Measurements from ENCODE around the gene EHMT2.

The EHMT2 gene

GRCh38 chr6:31945154-31945506, 47.6 kb upstream of the EHMT2 start:
- no peak overlapping the region for H3K9ac ChIP-seq (ENCODE audit: low read length)
- no peak overlapping the region for H2BK12ac ChIP-seq (ENCODE audit: low read length)
- no peak overlapping the region for H2AK5ac ChIP-seq (ENCODE audit: low read length)
- H2AFZ ChIP-seq (ENCODE audit: insufficient read depth, low read length, poor library complexity) = no peak overlapping the region
- no peak overlapping the region for H2BK120ac ChIP-seq (ENCODE audit: insufficient read depth, low read length, poor library complexity)
- no peaks in the 10 kb centered on the region for H3K27me3 ChIP-seq (ENCODE audit: insufficient read depth, low read length)
- no peak overlapping the region for H3K27ac ChIP-seq (ENCODE audit: low read depth, low read length)
- no peak overlapping the region for H4K12ac ChIP-seq (ENCODE audit: low read depth, low read length)
- no CpG with 5 or more reads among the region's 9 CpGs for WGBS (ENCODE audit: extremely low coverage, insufficient coverage, insufficient read length)
- H3K4me3 ChIP-seq (ENCODE audit: low read depth, low read length) = no peak overlapping the region
- no peak overlapping the region for H3K14ac ChIP-seq (ENCODE audit: low read length)
- H3K4me2 ChIP-seq (ENCODE audit: low read length) = no peak overlapping the region
- peaks cover 0 to under 1% of the 10 kb centered on the region in 2 experiments for H3K36me3 ChIP-seq (ENCODE audit: control insufficient read depth in 1 of 2, insufficient read depth in 2 of 2, low read length in 2 of 2)
- no peak overlapping the region for H4K8ac ChIP-seq (ENCODE audit: low read depth, low read length)
- no peak for DNase-seq
- H3K79me1 ChIP-seq (ENCODE audit: low read length) = peaks cover 4% of the 10 kb centered on the region
- no peak overlapping the region for H3K18ac ChIP-seq (ENCODE audit: low read length)
- no peak overlapping the region for H2BK5ac ChIP-seq (ENCODE audit: low read depth, low read length, poor library complexity)
- H3K4me1 ChIP-seq (ENCODE audit: control insufficient read depth in 1 of 2, insufficient read depth in 2 of 2, low read length in 2 of 2) = peaks cover 0 to 2% of the 10 kb centered on the region in 2 experiments
- H3K9me3 ChIP-seq (ENCODE audit: insufficient read depth, low read depth, low read length) = peaks cover 8% of the 10 kb centered on the region
- no peak overlapping the region for H3K4ac ChIP-seq (ENCODE audit: low read depth, low read length)
- no peak overlapping the region for H3K23ac ChIP-seq (ENCODE audit: low read length)
- no peak overlapping the region for H4K91ac ChIP-seq (ENCODE audit: low read depth, low read length)
- H3K79me2 ChIP-seq (ENCODE audit: control insufficient read depth, insufficient read depth, low read length, poor library complexity) = no peaks in the 10 kb centered on the region

- Histone ChIP-seq H2BK120ac (ENCODE audit: insufficient read depth, low read length, poor library complexity) (no peak overlapping the region), H3K9me3 (ENCODE audit: insufficient read depth, low read depth, low read length) (peaks cover 8% of the 10 kb centered on the region), H3K4me2 (ENCODE audit: low read length) (no peak overlapping the region), H3K36me3 (ENCODE audit: control insufficient read depth in 1 of 2, insufficient read depth in 2 of 2, low read length in 2 of 2) (no peaks in the 10 kb centered on the region), H3K27ac (ENCODE audit: low read depth, low read length) (no peak overlapping the region), H4K8ac (ENCODE audit: low read depth, low read length) (no peak overlapping the region), H3K23ac (ENCODE audit: low read length) (no peak overlapping the region), H3K4ac (ENCODE audit: low read depth, low read length) (no peak overlapping the region), H2AK5ac (ENCODE audit: low read length) (no peak overlapping the region), H3K18ac (ENCODE audit: low read length) (no peak overlapping the region), H3K27me3 (ENCODE audit: insufficient read depth, low read length) (no peaks in the 10 kb centered on the region), H4K12ac (ENCODE audit: low read depth, low read length) (no peak overlapping the region), H3K79me1 (ENCODE audit: low read length) (peaks cover 4% of the 10 kb centered on the region), H3K14ac (ENCODE audit: low read length) (no peak overlapping the region), H4K91ac (ENCODE audit: low read depth, low read length) (no peak overlapping the region), H2AFZ (ENCODE audit: insufficient read depth, low read length, poor library complexity) (no peak overlapping the region), H3K4me3 (ENCODE audit: low read depth, low read length) (no peak overlapping the region), H3K9ac (ENCODE audit: low read length) (no peak overlapping the region), H2BK5ac (ENCODE audit: low read depth, low read length, poor library complexity) (no peak overlapping the region), H3K4me1 (ENCODE audit: control insufficient read depth in 1 of 2, insufficient read depth in 2 of 2, low read length in 2 of 2) (peaks cover 0 to 2% of the 10 kb centered on the region in 2 experiments), H3K79me2 (ENCODE audit: control insufficient read depth, insufficient read depth, low read length, poor library complexity) (no peaks in the 10 kb centered on the region), H2BK12ac (ENCODE audit: low read length) (no peak overlapping the region)
- no CpG with 5 or more reads among the region's 3 CpGs for WGBS (ENCODE audit: extremely low coverage, insufficient coverage, insufficient read length)
- DNase-seq = no peak
Observed at GRCh38 chr6:31943742-31944141, 46.2 kb upstream of the EHMT2 start.

- H3K36me3 ChIP-seq (ENCODE audit: control insufficient read depth in 1 of 2, insufficient read depth in 2 of 2, low read length in 2 of 2) = no peaks in the 10 kb centered on the region
- no peak overlapping the region for H3K4me2 ChIP-seq (ENCODE audit: low read length)
- H3K4ac ChIP-seq (ENCODE audit: low read depth, low read length) = no peak overlapping the region
- no peak overlapping the region for H3K23ac ChIP-seq (ENCODE audit: low read length)
- H4K12ac ChIP-seq (ENCODE audit: low read depth, low read length) = no peak overlapping the region
- H3K14ac ChIP-seq (ENCODE audit: low read length) = no peak overlapping the region
- no peaks in the 10 kb centered on the region for H3K79me2 ChIP-seq (ENCODE audit: control insufficient read depth, insufficient read depth, low read length, poor library complexity)
- H2BK120ac ChIP-seq (ENCODE audit: insufficient read depth, low read length, poor library complexity) = no peak overlapping the region
- no peak overlapping the region for H3K4me3 ChIP-seq (ENCODE audit: low read depth, low read length)
- no peaks in the 10 kb centered on the region for H3K27me3 ChIP-seq (ENCODE audit: insufficient read depth, low read length)
- no peak for DNase-seq
- peaks cover 7% of the 10 kb centered on the region for H3K9me3 ChIP-seq (ENCODE audit: insufficient read depth, low read depth, low read length)
- H4K8ac ChIP-seq (ENCODE audit: low read depth, low read length) = no peak overlapping the region
- H2BK12ac ChIP-seq (ENCODE audit: low read length) = no peak overlapping the region
- no peaks in the 10 kb centered on the region for H3K79me1 ChIP-seq (ENCODE audit: low read length)
- H4K91ac ChIP-seq (ENCODE audit: low read depth, low read length) = no peak overlapping the region
- no peak overlapping the region for H2AFZ ChIP-seq (ENCODE audit: insufficient read depth, low read length, poor library complexity)
- no peak overlapping the region for H3K18ac ChIP-seq (ENCODE audit: low read length)
- H3K4me1 ChIP-seq (ENCODE audit: control insufficient read depth in 1 of 2, insufficient read depth in 2 of 2, low read length in 2 of 2) = no peaks in the 10 kb centered on the region
- H3K9ac ChIP-seq (ENCODE audit: low read length) = no peak overlapping the region
- no peak overlapping the region for H2BK5ac ChIP-seq (ENCODE audit: low read depth, low read length, poor library complexity)
- H2AK5ac ChIP-seq (ENCODE audit: low read length) = no peak overlapping the region
- no peak overlapping the region for H3K27ac ChIP-seq (ENCODE audit: low read depth, low read length)
- WGBS (ENCODE audit: extremely low coverage, insufficient coverage, insufficient read length) = no CpG with 5 or more reads among the region's 6 CpGs
Observed at GRCh38 chr6:31940256-31940664, 42.8 kb upstream of the EHMT2 start.

GRCh38 chr6:31935823-31936222, 38.3 kb upstream of the EHMT2 start:
- Histone ChIP-seq H3K27ac (ENCODE audit: low read depth, low read length) (no peak overlapping the region), H3K14ac (ENCODE audit: low read length) (no peak overlapping the region), H3K9me3 (ENCODE audit: insufficient read depth, low read depth, low read length) (no peaks in the 10 kb centered on the region), H3K79me2 (ENCODE audit: control insufficient read depth, insufficient read depth, low read length, poor library complexity) (no peaks in the 10 kb centered on the region), H4K12ac (ENCODE audit: low read depth, low read length) (no peak overlapping the region), H2BK12ac (ENCODE audit: low read length) (no peak overlapping the region), H3K4ac (ENCODE audit: low read depth, low read length) (no peak overlapping the region), H2AK5ac (ENCODE audit: low read length) (no peak overlapping the region), H2BK120ac (ENCODE audit: insufficient read depth, low read length, poor library complexity) (no peak overlapping the region), H3K4me1 (ENCODE audit: control insufficient read depth in 1 of 2, insufficient read depth in 2 of 2, low read length in 2 of 2) (no peaks in the 10 kb centered on the region), H4K8ac (ENCODE audit: low read depth, low read length) (no peak overlapping the region), H2BK5ac (ENCODE audit: low read depth, low read length, poor library complexity) (no peak overlapping the region), H4K91ac (ENCODE audit: low read depth, low read length) (no peak overlapping the region), H3K23ac (ENCODE audit: low read length) (no peak overlapping the region), H3K18ac (ENCODE audit: low read length) (no peak overlapping the region), H3K27me3 (ENCODE audit: insufficient read depth, low read length) (no peaks in the 10 kb centered on the region), H3K4me3 (ENCODE audit: low read depth, low read length) (no peak overlapping the region), H3K79me1 (ENCODE audit: low read length) (no peaks in the 10 kb centered on the region), H3K36me3 (ENCODE audit: control insufficient read depth in 1 of 2, insufficient read depth in 2 of 2, low read length in 2 of 2) (no peaks in the 10 kb centered on the region), H3K4me2 (ENCODE audit: low read length) (no peak overlapping the region), H2AFZ (ENCODE audit: insufficient read depth, low read length, poor library complexity) (no peak overlapping the region), H3K9ac (ENCODE audit: low read length) (no peak overlapping the region)
- no CpG with 5 or more reads among the region's 9 CpGs for WGBS (ENCODE audit: extremely low coverage, insufficient coverage, insufficient read length)
- no peak for DNase-seq

Data from trophoblast cell (in vitro differentiated cells and primary cell).